Breast epithelium (tissue), 3 donors: ENCODE measurements around the gene EFCAB14.

Source experiments
- POLR2A ChIP-seq: fragments of 450-650 bp; IDR thresholded peaks from one replicate; pipeline ENCODE4 v1.6.1; 2016; ENCODE audit warnings: antibody characterized with exemption, mild to moderate bottlenecking, moderate library complexity
- POLR2AphosphoS5 ChIP-seq, 3 donors: sonication (generic); formaldehyde crosslinking; IDR thresholded peaks; one replicate each; pipeline ENCODE4 v1.6.1; 2017; ENCODE audit warnings: antibody characterized with exemption in 3 of 3
- TF ChIP-seq, protein P1 (sequence below), 3 donors: fragments of 450-650 bp; IDR thresholded peaks; one replicate each; pipeline ENCODE4 v1.5.1; 2016 to 2017; ENCODE audit warnings: antibody characterized with exemption in 3 of 3, mild to moderate bottlenecking in 3 of 3, moderate library complexity in 3 of 3

- TF ChIP-seq, protein P1, sequence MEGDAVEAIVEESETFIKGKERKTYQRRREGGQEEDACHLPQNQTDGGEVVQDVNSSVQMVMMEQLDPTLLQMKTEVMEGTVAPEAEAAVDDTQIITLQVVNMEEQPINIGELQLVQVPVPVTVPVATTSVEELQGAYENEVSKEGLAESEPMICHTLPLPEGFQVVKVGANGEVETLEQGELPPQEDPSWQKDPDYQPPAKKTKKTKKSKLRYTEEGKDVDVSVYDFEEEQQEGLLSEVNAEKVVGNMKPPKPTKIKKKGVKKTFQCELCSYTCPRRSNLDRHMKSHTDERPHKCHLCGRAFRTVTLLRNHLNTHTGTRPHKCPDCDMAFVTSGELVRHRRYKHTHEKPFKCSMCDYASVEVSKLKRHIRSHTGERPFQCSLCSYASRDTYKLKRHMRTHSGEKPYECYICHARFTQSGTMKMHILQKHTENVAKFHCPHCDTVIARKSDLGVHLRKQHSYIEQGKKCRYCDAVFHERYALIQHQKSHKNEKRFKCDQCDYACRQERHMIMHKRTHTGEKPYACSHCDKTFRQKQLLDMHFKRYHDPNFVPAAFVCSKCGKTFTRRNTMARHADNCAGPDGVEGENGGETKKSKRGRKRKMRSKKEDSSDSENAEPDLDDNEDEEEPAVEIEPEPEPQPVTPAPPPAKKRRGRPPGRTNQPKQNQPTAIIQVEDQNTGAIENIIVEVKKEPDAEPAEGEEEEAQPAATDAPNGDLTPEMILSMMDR (IDR thresholded peaks at IDR 0.05), result no peak
- TF ChIP-seq POLR2AphosphoS5 (IDR thresholded peaks at IDR 0.05) (no peak), POLR2A (no peak)
These were observed 52.9 kb downstream of the EFCAB14 start for GRCh38 chr1:46665983-46666382.
